Astrocyte of the cerebellum (primary cell): ENCODE results near the gene DNAJC21.

Source experiments
- DNase-seq: peaks from one replicate; pipeline ENCODE4 v3.0.0-alpha.2; 2011; ENCODE audit warnings: low read depth
- H3K4me3 ChIP-seq: 2 replicates; pipeline ENCODE4 v1.5.1; 2011; ENCODE audit warnings: mild to moderate bottlenecking, low read depth, low read length, moderate library complexity
- CTCF ChIP-seq: IDR thresholded peaks from 2 replicates; pipeline ENCODE4 v1.5.1; 2012; ENCODE audit warnings: low read length, low read depth, moderate library complexity, mild to moderate bottlenecking; ENCODE audit errors: missing control alignments
- in situ Hi-C: cut with HindIII; loops from 2 replicates; pipeline ENCODE4 v1.10.0; 2017; ENCODE audit warnings: low sequenced_read_pairs

The DNAJC21 gene

GRCh38 chr5:34927785-34928184 is 1.6 kb upstream of the DNAJC21 start:
- H3K4me3 ChIP-seq = no peak overlapping the region
- no peak for TF ChIP-seq CTCF
- DNase-seq = no peak
- in situ Hi-C loops = no loop called here

GRCh38 chr5:34928267-34928666 is 1.1 kb upstream of the DNAJC21 start:
- in situ Hi-C loops = no loop called here
- no peak overlapping the region for H3K4me3 ChIP-seq
- no peak for DNase-seq
- no peak for TF ChIP-seq CTCF

GRCh38 chr5:34929720-34930461 is 532 bp downstream of the DNAJC21 start:
- H3K4me3 ChIP-seq = peak overlapping the region; percentile 82
- peak; percentile 12 for TF ChIP-seq CTCF
- in situ Hi-C loops = no loop called here

GRCh38 chr5:34930462-34930844 is 1.1 kb downstream of the DNAJC21 start:
- DNase-seq = no peak
- H3K4me3 ChIP-seq = peak overlapping the region; percentile 82
- in situ Hi-C loops = no loop called here
- TF ChIP-seq CTCF = no peak

More at GRCh38 chr5:34929720-34930461, 532 bp downstream of the DNAJC21 start:
- no peak for DNase-seq

GRCh38 chr5:34930870-34931269 is 1.5 kb downstream of the DNAJC21 start:
- H3K4me3 ChIP-seq = peak overlapping the region; percentile 82
- no peak for DNase-seq
- in situ Hi-C loops = no loop called here
- TF ChIP-seq CTCF = no peak

GRCh38 chr5:34932947-34933346 is 3.6 kb downstream of the DNAJC21 start:
- no peak for DNase-seq
- TF ChIP-seq CTCF = no peak
- in situ Hi-C loops = no loop called here
- no peak overlapping the region for H3K4me3 ChIP-seq
